Osteoblast (primary cell): ENCODE measurements around the gene PHACTR4. TPM values are rescaled to one million over a fixed set of nuclear protein-coding genes. Genes with fewer than 3 reads are reported as not detected.
A peak's percentile ranks its signal among the peaks of the same experiment; 100 is the strongest.
"Not testable (repeated sequence)": the region's sequence is repeated elsewhere in the genome, so short reads cannot be mapped to it uniquely, and the experiment has no call there.

Experiments used
- DNase-seq: peaks from one replicate; pipeline ENCODE4 v3.0.0; 2011; ENCODE audit warnings: low spot score, mixed read lengths; ENCODE audit not compliant: insufficient read length; ENCODE audit errors: missing footprints
- H2AFZ ChIP-seq: 2 replicates; pipeline ENCODE4 v1.6.0; 2011; ENCODE audit warnings: mild to moderate bottlenecking, low read length
- H3K27ac ChIP-seq: 2 replicates; pipeline ENCODE4 v1.5.1; 2011; ENCODE audit warnings: mild to moderate bottlenecking, low read depth, low read length, moderate library complexity
- H3K27me3 ChIP-seq: 2 replicates; pipeline ENCODE4 v1.6.0; 2012; ENCODE audit warnings: mild to moderate bottlenecking, control low read depth, inconsistent platforms, low read length, moderate library complexity; ENCODE audit not compliant: insufficient read depth
- H3K36me3 ChIP-seq: 2 replicates; pipeline ENCODE4 v1.5.1; 2011; ENCODE audit warnings: mild to moderate bottlenecking, low read length, control low read depth, moderate library complexity; ENCODE audit not compliant: insufficient read depth
- H3K4me1 ChIP-seq: 2 replicates; pipeline ENCODE4 v1.5.1; 2011; ENCODE audit warnings: mild to moderate bottlenecking, low read length, control low read depth, moderate library complexity; ENCODE audit not compliant: insufficient read depth
- H3K4me2 ChIP-seq: 2 replicates; pipeline ENCODE4 v1.6.0; 2011; ENCODE audit warnings: mild to moderate bottlenecking, low read length; ENCODE audit not compliant: insufficient read depth
- H3K4me3 ChIP-seq: fragments of 200-600 bp; sonication (generic); 3 replicates; pipeline ENCODE4 v1.5.1; 2012; ENCODE audit warnings: mild to moderate bottlenecking, low read length, inconsistent platforms; ENCODE audit not compliant: insufficient read depth
- H3K79me2 ChIP-seq: 2 replicates; pipeline ENCODE4 v1.6.0; 2012; ENCODE audit warnings: mild to moderate bottlenecking, low read length, control low read depth, inconsistent platforms; ENCODE audit not compliant: insufficient read depth
- H3K9me3 ChIP-seq: 2 replicates; pipeline ENCODE4 v1.5.1; 2011; ENCODE audit warnings: low read depth, low read length, control low read depth
- H4K20me1 ChIP-seq: 2 replicates; pipeline ENCODE4 v1.6.0; 2012; ENCODE audit warnings: mild to moderate bottlenecking, low read length, control low read depth; ENCODE audit not compliant: insufficient read depth
- CTCF ChIP-seq: IDR thresholded peaks from 2 replicates; pipeline ENCODE4 v1.5.1; 2011; ENCODE audit warnings: mild to moderate bottlenecking, low read depth, low read length, moderate library complexity; ENCODE audit errors: extremely low read depth
- total RNA-seq: library from RNA; depleted of rRNA; stranded (reverse); fragments of >200 nt; gene quantifications from 2 replicates; pipeline ENCODE4 v1.2.3, GENCODE V29; 2012

PHACTR4 gene
- total RNA-seq, 1 donor = 12.7 TPM

- Histone ChIP-seq H3K27ac (no peak overlapping the region), H3K79me2 (peaks cover 71% of the 10 kb centered on the region), H3K36me3 (no peaks in the 10 kb centered on the region), H3K4me2 (no peak overlapping the region), H3K4me3 (no peak overlapping the region), H3K9me3 (no peaks in the 10 kb centered on the region), H2AFZ (no peak overlapping the region), H3K4me1 (peaks cover 11% of the 10 kb centered on the region), H4K20me1 (peaks cover 5% of the 10 kb centered on the region), H3K27me3 (no peaks in the 10 kb centered on the region)
- DNase-seq = no peak
- no peak for TF ChIP-seq CTCF
These were observed 9.4 kb downstream of the PHACTR4 start for GRCh38 chr1:28378906-28379305.

- TF ChIP-seq CTCF = no peak
- H3K9me3 ChIP-seq = no peaks in the 10 kb centered on the region
- H3K27ac ChIP-seq = no peak overlapping the region
- H3K4me1 ChIP-seq = no peaks in the 10 kb centered on the region
- H3K4me2 ChIP-seq = no peak overlapping the region
- H3K79me2 ChIP-seq = peaks cover 79% of the 10 kb centered on the region
- no peaks in the 10 kb centered on the region for H3K27me3 ChIP-seq
- H3K36me3 ChIP-seq = no peaks in the 10 kb centered on the region
- H2AFZ ChIP-seq = no peak overlapping the region
- H3K4me3 ChIP-seq = no peak overlapping the region
- H4K20me1 ChIP-seq = peaks cover 3% of the 10 kb centered on the region
- DNase-seq = no peak
These were observed 10.9 kb downstream of the PHACTR4 start for GRCh38 chr1:28380394-28380793.

- not testable (repeated sequence) for H3K4me2 ChIP-seq, H4K20me1 ChIP-seq
These were observed 14.2 kb downstream of the PHACTR4 start for GRCh38 chr1:28383785-28384184.

GRCh38 chr1:28392027-28392652, 22.6 kb downstream of the PHACTR4 start:
- Histone ChIP-seq H2AFZ (no peak overlapping the region), H3K36me3 (no peaks in the 10 kb centered on the region), H3K27me3 (no peaks in the 10 kb centered on the region), H3K79me2 (peaks cover 40% of the 10 kb centered on the region), H3K4me3 (no peak overlapping the region), H3K9me3 (no peaks in the 10 kb centered on the region), H3K4me2 (peak overlapping the region; percentile 76), H4K20me1 (no peaks in the 10 kb centered on the region), H3K27ac (peak overlapping the region; percentile 66), H3K4me1 (peaks cover 21% of the 10 kb centered on the region)
- peak; percentile 83 for DNase-seq
- TF ChIP-seq CTCF = no peak

More at GRCh38 chr1:28383785-28384184, 14.2 kb downstream of the PHACTR4 start:
- DNase-seq, H3K27me3 ChIP-seq, H3K4me3 ChIP-seq, H2AFZ ChIP-seq, H3K9me3 ChIP-seq, H3K27ac ChIP-seq, H3K36me3 ChIP-seq, H3K4me1 ChIP-seq: not testable (repeated sequence)
- H3K79me2 ChIP-seq = peaks cover 74% of the 10 kb centered on the region
